HepG2 (cell line): ENCODE data around the gene METRN. TPM values are rescaled to one million over a fixed set of nuclear protein-coding genes. Genes with fewer than 3 reads are reported as not detected.

Experiments used
- AHR ChIP-seq: IDR thresholded peaks from 2 replicates; pipeline ENCODE4 v1.6.1; 2018; ENCODE audit warnings: missing genetic modification reagents, missing compliant biosample characterization
- ETS1 ChIP-seq: sonication (generic); formaldehyde crosslinking; IDR thresholded peaks from 2 replicates; pipeline ENCODE4 v1.4.0; 2020; ENCODE audit warnings: missing genetic modification reagents
- EZH2 ChIP-seq: conservative IDR thresholded peaks from 2 replicates; pipeline ENCODE4 v1.6.1; 2012; ENCODE audit warnings: mild to moderate bottlenecking, low read depth, low read length, moderate library complexity
- GABPA ChIP-seq, 2 experiments: IDR thresholded peaks; 2 replicates each; pipeline ENCODE4 v1.6.1; 2011 to 2016; ENCODE audit warnings: low read depth in 2 of 2, low read length in 1 of 2, missing biosample characterization in 1 of 2, missing genetic modification characterization in 1 of 2
- IRF1 ChIP-seq: sonication (generic); formaldehyde crosslinking; IDR thresholded peaks from 2 replicates; pipeline ENCODE4 v1.4.0; 2020; ENCODE audit warnings: low read depth, mild to moderate bottlenecking, missing genetic modification reagents
- MEIS1 ChIP-seq: sonication (generic); formaldehyde crosslinking; IDR thresholded peaks from 2 replicates; pipeline ENCODE4 v1.9.0; 2021; ENCODE audit warnings: mild to moderate bottlenecking, missing genetic modification reagents, moderate library complexity, borderline replicate concordance
- PLRG1 ChIP-seq: fragments of 450-650 bp; conservative IDR thresholded peaks from 2 replicates; pipeline ENCODE4 v1.6.1; 2016
- RNF2 ChIP-seq: fragments of 450-650 bp; conservative IDR thresholded peaks from 2 replicates; pipeline ENCODE4 v1.6.1; 2016; ENCODE audit warnings: low read depth
- RXRA ChIP-seq: sonication (generic); formaldehyde crosslinking; IDR thresholded peaks from 2 replicates; pipeline ENCODE4 v1.5.1; 2020; ENCODE audit warnings: missing genetic modification reagents
- ZBTB8A ChIP-seq: sonication (generic); formaldehyde crosslinking; IDR thresholded peaks from 2 replicates; pipeline ENCODE4 v1.4.0; 2020; ENCODE audit warnings: mild to moderate bottlenecking, low read depth, missing genetic modification reagents, borderline replicate concordance
- ZNF350 ChIP-seq: sonication (generic); formaldehyde crosslinking; IDR thresholded peaks from 2 replicates; pipeline ENCODE4 v1.4.0; 2020; ENCODE audit warnings: mild to moderate bottlenecking, low read depth, missing genetic modification reagents, borderline replicate concordance
- ZNF407 ChIP-seq: sonication (generic); formaldehyde crosslinking; IDR thresholded peaks from one replicate; pipeline ENCODE4 v1.5.1; 2020; ENCODE audit warnings: mild to moderate bottlenecking, missing genetic modification reagents; ENCODE audit errors: not compliant biosample characterization
- ZNF550 ChIP-seq: sonication (generic); formaldehyde crosslinking; IDR thresholded peaks from 2 replicates; pipeline ENCODE4 v1.4.0; 2020; ENCODE audit warnings: mild to moderate bottlenecking, missing genetic modification reagents, borderline replicate concordance
- ZNF772 ChIP-seq: sonication (generic); formaldehyde crosslinking; IDR thresholded peaks from 2 replicates; pipeline ENCODE4 v1.5.0; 2020; ENCODE audit warnings: mild to moderate bottlenecking, missing genetic modification reagents
- ZNF800 ChIP-seq: sonication (generic); formaldehyde crosslinking; IDR thresholded peaks from 2 replicates; pipeline ENCODE4 v1.4.0; 2020; ENCODE audit warnings: missing genetic modification reagents
- ZNF816 ChIP-seq: sonication (generic); formaldehyde crosslinking; IDR thresholded peaks from 2 replicates; pipeline ENCODE4 v1.8.0; 2022; ENCODE audit warnings: missing genetic modification reagents, mild to moderate bottlenecking, borderline replicate concordance
- polyA plus RNA-seq, 8 experiments: library from polyadenylated mRNA; depleted of rRNA in 3 of 8; stranded (reverse) in 7 of 8; unstranded in 1 of 8; fragments of >200 nt; fragmentation: Illumina TruSeq in 4 of 8; extraction: Trizol in 4 of 8; gene quantifications; 2 replicates each; pipeline versions ENCODE4 v1.2.1 to v1.2.3, GENCODE V29; 2011 to 2016; ENCODE audit warnings: low read depth in 4 of 8, missing spikeins in 1 of 8, mixed read lengths in 1 of 8; ENCODE audit not compliant: insufficient read depth in 1 of 8
- total RNA-seq, 5 experiments: library from RNA; depleted of rRNA; stranded (reverse); fragments of >200 nt; fragmentation: Illumina TruSeq; extraction: Trizol; gene quantifications; 2 replicates each; pipeline ENCODE4 v1.2.3, GENCODE V29; 2016; ENCODE audit warnings: low read depth in 1 of 5

The METRN gene
- total and polyA plus RNA-seq, 2 of the 13 experiments (the other 11 are each of a cell fraction or from before 2014, with no cell fraction given) = 25.5 to 46.1 TPM

GRCh38 chr16:726438-727290 lies 11.7 kb downstream of the METRN start, which contains the start of the genes CCDC78 and HAGHL (continued):
- TF ChIP-seq EZH2 = no peak
- no peak for TF ChIP-seq ETS1
- no peak for TF ChIP-seq RXRA (CRISPR knock-in tag)
- no peak for TF ChIP-seq ZNF550 (CRISPR knock-in tag)
- peak; percentile 33; the same call in 1 of the 2 replicates for TF ChIP-seq ZNF800 (CRISPR knock-in tag)
- no peak for TF ChIP-seq ZNF772 (CRISPR knock-in tag)
- TF ChIP-seq MEIS1 = no peak
- no peak for TF ChIP-seq IRF1 (CRISPR knock-in tag)
- no peak for TF ChIP-seq AHR (CRISPR knock-in tag)
- no peak for TF ChIP-seq ZNF350
- no peak for TF ChIP-seq ZBTB8A (CRISPR knock-in tag)
- TF ChIP-seq RNF2 = no peak
- no peak for TF ChIP-seq GABPA (IDR thresholded peaks at IDR 0.05; ENCODE audit: low read depth, low read length)
- no peak for TF ChIP-seq GABPA (CRISPR knock-in tag; IDR thresholded peaks at IDR 0.05; ENCODE audit: low read depth)
- no peak for TF ChIP-seq PLRG1
- TF ChIP-seq ZNF407 (CRISPR knock-in tag) = no peak
- TF ChIP-seq ZNF816 (CRISPR knock-in tag) = no peak
